Stimulated activated CD8-positive, alpha-beta memory T cell treated with anti-CD3 and anti-CD28 coated beads, Interleukin-12 subunit alpha, Interleukin-12 subunit beta, amount 100 ng/mL, for 24 hours (primary cell): Measurements from ENCODE around the gene POLD4.
A peak's percentile ranks its signal among the peaks of the same experiment; 100 is the strongest.

Experiments
- DNase-seq: peaks from one replicate; pipeline ENCODE4 v3.0.0-alpha.2; 2020; ENCODE audit errors: extremely low read depth

The POLD4 gene

DNA sequence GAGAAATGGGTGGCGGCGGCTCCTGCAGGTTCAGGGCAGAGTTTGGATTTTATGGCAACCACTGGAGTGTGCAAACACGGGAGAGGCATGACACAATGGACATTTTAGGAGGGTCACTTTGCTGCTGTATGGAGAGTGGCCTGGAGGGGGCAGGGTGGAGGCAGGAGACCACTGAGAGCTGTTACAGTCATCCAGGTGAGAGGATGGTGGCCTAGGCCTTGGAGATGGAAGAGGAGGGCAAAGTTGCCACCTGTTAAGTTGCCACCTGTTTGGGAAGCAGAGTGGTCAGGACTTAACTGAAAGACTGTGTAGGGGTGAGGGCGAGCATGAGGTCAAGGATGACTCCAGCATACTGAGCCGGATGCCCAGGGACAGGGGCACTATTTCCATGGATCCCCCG is 36.1 kb upstream of the POLD4 start:
- DNase-seq = no peak

DNA sequence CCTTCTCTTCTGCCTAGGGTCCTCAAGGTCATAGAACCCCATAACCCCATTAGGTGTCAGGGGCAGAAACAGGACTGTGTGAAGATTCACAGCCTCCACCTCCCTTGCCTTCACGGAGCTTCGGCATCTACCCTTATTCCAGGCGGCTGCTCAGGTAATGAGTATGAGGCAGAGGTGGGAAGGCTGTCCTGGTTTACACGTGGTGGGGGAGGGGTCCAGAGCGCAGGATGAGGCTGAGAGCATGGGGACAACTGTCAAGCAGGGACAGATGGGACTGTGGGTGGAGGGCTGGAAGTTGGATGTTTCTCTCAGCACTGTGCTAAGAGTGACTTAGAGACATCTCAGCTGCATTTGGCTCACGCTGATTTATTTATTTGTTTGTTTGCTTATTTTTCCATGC is 34.2 kb upstream of the POLD4 start:
- DNase-seq = no peak

DNA sequence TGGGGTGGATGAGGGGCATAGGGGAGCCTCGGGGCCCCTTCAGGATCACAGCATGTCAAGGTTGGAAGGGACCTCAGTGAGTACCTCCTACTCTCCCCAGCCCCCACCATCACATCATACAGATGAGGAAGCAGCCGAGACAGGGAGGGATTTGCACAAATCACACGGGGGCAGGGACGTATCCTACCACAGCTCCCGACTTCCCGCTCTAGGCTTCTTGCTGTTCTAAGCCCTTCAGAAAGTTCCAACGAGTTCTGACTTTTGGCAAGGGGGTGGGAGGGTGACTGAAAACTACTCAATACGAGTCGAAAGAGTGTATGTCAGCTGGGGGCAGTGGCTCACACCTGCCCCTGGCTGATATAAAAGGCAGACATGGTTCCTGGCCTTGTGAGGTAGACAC is 33.7 kb upstream of the POLD4 start:
- no peak for DNase-seq

DNA sequence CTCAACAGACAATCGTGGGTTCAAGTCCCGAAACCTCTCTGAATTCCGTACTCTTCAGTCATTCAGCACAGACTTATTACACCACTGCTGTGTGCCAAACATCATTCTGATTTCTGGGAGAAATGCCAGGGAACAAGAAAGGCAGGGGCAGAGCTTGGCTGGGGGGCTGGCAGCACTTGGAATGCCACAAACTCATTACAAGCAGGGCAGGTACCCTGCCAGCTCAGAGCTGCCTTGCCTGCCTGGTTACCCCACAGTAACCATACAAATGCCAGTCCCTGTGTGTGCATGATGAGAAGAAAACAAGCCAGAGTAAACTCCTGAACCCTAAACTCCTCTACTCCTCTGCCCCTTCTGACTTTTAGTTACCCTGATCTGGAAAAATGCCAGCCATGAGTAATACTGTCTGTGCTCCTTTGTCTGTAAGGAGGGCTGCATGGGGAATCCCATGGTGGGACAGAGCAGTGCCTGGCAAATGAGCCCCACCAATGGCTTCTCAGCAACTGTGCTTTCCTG is 31.6 kb upstream of the POLD4 start:
- no peak for DNase-seq

DNA sequence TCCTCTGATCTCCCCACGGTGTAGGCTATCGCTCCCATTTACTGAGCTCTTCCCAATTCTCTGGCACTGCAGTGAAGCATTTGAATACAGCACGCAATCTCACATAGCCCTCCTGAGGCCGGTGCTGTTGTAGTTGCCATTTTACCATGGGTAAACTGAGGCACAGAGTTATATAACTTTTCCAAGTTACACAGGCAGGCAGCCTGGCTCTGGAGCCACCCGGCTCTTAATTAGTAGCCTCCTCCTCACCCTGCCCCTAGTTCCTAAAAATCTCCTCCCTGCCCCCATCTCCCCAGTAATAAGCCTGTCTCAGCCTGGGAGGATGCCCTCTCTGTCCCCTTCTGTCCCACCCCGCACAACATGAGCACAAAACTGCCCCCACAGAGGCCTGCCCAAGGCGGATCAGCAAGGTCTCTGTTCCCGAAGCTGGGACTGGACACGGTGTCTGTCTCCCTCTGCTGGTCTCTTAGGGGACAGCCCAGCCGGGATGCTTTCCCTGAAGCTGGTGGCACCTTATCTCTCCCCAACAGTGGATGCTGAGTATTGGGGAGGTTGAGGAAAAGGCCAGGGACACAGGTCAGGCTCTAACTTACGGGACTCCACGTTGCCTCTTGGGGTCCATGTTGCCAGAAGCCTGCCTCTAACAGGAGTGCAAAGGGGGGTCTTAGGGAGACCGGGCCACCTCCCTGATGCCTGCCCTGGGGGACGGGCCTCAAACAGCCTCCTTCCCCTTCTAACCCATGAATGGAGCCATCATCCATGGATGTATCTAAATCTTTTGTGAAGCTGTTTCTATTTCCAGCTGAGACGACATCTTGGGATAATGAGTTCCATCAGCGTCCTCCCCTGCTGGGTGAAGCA is 29.2 kb upstream of the POLD4 start:
- DNase-seq = peak; percentile 45

DNA sequence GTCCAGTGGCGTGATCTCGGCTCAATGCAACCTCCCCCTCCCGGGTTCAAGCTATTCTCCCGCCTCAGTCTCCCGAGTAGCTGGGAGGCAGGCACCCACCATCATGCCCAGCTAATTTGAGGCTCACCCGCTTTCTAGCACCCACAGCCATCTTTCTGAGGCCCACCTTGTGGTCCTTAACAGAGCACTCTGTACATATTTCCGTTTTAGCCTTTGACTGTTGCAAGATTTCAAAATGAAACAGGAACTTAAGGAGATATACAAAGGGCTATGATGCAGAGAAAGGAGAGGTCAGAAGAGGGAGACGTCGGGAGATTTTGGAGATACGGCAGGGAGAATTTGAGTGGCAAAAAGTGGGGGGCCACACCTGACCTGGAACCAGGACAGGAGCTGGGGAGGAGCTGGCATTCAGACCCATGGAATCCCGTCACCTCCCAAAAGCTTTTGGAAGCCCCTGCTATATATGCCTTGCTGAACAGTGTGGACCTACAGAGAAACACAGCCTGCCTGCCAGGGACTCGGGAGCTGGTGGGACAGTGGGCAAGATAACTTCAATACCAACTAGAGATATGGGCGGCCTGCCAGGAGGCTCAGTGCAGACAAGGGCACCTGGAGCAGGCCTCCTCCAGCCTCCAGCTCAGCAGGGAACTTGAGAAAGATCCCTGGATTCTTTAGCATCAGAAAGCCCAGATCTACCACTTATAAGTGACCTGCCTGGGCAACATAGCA is 28.1 kb upstream of the POLD4 start:
- no peak for DNase-seq

DNA sequence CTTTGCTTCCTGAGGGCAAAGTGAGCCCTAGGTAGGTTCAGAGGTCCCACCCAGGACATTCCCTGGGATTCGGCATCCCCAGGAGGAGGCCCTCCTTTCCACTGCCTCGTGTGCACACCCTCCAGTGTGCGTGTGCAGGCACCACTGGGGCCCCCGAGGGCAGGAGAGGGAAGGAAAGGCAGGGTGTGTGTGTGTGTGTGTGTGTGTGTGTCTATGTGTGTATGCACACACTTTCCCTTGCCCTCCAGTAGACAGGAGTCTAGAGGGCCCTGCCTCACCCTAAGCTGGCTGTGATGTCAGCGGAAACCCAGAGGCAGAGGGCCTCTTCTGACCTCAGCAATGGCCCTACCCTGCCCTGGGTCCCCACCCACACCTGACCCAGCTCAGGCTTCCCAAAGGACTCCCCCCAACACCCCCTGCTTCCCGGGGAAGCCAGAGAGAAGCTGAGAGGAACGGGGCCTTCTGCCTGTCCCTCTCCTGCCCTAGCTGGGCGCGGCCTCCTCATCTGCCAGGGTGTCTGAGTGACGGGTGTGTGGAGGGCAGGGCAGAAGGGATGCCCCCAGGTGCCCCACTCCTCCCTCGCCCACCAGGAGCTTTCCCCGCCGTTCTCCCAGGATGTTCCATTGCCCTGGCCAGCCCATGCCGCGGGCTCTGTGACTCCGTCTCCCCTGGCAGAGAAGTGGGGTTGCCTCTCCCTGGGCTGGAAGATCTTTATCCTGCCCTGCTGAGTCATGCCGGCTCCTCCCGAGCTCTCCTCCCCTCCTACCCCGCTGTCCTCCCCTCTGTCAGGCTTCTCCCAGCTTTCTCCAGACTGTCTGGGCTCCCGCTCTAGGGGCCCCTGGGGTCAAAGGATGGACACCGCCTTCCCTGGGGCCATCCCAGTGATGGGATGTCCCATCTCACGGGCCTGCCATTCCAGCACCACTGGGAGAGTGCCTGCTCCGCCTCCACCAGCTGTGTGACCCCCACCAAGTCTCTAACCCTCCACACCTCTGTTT is 26.0 kb upstream of the POLD4 start:
- DNase-seq = no peak

DNA sequence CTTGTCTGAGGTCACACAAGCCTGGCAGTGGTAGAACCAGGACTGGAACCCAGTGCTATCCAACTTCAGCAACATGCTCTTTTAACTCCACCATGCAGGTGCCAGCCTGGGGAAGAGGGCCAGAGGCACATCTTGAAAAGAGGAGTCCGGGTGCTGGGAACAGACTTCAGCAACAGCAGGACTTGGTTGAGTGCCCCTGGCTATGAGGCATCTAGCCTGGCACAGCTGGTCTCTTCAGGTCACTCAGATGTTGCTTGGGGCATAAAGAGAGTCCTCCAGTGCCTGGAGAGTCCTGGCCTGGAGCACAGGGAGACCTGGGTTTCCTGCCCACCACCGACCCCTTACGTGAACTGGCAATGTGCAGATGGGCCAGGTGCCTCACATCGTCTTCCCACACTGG is 25.2 kb upstream of the POLD4 start:
- no peak for DNase-seq

DNA sequence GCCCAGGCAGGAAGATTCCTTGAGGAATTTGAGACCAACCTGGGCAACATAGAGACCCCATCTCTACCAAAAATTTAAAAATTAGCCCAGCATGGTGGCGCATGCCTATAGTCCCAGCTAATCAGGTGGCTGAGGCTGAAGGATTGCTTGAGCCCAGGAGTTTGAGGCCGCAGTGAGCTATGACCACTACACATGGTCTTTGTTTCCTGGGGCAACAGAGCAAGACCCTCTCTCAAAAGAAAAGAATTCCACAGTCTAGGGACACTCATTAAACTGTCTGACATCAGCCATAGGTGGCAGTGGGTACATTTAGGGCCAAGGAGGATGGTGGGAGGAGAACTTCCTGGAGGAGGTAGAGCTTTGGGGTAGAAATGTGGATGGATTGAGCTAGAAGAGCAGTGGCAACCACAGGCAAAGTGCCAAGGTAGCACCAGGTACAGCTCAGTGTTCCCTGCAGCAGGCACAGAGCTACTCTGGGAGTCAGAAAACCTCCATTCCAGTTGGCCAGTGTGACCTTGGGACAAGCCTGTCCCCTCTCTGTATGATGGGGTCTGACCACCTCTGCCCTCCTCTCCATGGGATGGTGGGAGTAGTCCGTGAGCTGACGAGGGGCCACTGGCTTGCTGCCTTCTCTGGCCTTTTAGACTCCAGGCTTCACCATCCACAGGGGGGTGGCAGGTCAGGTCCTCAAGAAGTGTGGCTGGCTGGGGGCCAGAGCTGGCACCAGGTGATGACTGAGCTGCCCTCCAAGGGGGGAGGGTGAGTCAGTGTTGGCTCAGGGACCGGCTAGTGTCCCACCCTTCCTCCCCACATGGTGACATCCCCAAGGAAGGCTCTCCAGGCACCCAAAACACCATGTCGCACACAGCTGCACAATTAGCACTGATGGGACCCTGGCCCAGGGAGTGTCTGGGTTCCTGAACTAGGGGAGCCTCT is 23.8 kb upstream of the POLD4 start:
- no peak for DNase-seq

DNA sequence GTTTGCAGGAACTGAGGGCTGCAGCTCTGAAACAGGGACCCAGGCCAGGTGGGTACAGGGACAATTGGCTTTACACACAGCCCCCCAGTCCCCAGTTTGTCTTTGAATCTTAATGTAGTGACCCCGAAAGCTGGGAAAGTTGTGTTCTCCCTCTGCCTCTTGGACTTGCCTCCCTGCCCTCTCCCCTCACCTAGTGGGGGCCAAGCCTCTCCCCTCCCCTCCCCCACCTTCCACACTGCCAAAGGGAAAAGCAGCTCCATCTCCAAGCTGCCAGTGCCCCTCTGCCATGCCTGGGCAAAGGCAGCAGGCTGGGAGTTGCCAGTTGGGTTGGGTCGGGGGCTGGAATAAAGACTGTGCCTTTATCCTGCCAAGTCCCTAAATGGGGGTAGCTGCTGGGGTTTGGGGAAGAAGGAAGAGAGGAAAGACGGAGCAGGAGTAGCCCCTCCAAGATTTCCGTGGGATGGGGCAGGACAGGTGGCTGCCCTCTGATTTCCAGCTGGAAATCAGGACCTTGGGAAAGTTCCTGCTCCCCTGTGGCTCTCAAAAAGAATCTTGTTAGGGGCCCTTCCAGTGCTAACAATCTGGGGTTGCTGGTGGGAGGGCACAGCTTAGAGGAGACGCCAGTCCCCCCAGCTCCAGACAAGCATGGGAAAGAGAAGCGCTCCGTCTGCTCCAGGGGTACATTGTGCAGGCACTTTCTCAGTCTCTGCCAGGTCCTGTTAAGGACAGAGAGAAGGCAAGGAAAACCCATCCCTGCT is 22.9 kb upstream of the POLD4 start:
- DNase-seq = no peak

DNA sequence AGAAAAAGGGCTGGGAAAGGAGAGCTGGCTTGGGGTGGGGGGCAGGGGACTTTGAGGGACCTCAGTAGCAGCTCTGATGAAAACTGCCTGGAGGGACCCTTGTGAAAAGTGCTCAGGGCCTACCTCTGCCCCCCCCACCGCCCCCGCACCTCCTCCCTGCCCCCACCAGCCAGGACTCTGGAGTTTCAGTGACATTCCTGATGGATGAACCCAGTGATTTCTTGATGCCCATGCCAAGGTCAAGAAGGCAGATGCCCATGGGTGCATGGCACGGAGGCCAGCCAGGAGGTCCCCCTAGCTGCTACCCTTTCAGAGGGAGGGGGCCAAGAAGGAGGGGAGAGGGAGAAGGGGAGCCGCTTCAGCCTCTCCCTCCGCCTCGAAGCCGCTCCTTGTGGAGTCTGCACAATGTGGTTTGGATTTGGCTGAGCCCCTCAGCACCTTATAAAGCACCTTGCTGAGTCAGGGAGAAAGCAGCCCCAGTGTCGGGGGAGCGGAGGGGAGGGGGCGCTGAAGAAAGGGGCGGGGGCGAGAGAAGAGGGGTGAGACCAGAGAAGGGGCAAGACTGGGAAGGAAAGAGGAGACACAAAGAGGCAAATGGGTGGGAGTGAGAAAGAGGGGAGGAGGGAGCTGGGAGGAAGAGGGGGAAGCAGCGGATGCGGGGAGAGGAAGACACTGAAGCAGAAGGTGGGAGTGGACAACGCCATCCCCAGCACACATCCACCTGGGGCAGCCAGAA is 22.1 kb upstream of the POLD4 start:
- no peak for DNase-seq

DNA sequence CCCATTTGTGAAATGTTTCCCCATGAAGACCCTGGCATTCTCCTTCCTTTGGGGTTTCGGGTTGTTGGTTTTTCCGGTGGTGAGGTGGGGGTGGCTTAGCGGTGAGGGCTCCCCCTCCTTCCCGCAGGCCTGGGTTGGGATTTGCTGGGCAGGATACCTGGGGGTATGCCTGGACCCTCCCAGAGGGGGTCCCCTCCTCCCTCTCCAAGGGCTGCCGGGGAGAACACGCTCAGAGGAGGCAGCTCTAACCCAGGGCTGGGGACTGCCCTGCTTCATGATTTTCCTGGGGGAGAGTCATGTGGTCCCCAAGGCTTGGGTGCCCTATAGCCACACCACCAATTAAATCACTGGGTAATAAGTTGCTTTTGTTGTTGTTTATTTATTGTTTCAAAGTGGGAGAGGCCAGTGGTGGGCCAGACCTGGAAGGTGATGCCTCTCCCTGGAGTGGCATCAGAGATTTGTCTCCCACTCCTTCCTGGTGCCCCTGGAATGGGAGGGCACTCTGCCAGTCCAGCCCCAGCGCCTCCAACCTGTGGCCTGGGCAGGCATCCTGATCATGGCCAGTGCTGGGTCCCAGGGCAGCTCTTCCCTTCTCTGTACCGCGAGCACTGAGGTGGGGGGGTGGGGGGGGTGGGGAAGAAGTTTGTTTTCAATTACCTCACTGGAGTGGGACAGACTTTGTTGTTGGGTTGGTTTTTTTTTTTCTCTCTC is 21.4 kb upstream of the POLD4 start:
- no peak for DNase-seq

DNA sequence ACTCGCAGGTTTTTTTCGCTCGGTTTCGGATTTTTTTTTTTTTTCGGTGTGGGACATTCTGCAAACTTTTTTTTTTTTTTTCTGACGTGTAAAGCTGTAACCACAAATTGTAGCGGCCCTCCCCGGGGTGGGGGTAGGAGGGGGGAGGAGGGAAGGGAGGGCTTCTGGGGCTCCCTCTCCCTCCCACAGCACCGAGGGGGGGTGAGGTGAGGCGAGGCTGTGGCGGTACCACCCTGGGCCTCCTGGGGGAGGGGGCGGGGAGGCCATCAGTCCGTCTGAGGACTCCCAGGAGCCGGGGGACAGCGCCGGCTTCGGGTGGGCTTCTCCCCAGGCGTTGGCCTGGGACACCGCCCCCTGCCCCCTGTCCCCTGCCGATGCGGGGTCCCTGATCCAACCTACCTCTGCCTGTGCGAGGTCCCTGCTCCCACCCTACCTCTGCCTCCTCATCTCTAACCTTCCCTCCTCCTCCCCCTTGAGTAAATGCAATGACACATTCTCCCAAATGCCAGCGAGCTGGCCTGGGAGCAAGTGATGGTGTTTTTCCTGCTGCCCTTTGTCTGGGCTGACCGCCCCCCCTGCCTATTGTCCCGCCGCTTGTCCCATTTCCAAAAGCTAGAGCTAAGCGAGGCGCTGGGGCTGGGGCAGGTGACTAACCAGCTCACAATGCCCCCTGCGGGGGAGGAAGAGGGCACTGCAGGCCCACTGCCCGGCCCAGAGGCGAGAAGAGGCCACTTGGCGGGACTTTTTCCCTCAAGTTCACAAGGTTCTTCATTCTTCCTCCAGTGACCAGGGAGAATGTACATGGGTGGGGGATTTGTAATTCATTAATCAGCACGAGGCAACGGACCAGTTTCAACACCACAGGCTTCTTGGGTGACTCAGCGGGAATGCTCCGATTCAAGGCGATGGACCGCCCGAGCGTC is 20.6 kb upstream of the POLD4 start:
- DNase-seq = no peak

DNA sequence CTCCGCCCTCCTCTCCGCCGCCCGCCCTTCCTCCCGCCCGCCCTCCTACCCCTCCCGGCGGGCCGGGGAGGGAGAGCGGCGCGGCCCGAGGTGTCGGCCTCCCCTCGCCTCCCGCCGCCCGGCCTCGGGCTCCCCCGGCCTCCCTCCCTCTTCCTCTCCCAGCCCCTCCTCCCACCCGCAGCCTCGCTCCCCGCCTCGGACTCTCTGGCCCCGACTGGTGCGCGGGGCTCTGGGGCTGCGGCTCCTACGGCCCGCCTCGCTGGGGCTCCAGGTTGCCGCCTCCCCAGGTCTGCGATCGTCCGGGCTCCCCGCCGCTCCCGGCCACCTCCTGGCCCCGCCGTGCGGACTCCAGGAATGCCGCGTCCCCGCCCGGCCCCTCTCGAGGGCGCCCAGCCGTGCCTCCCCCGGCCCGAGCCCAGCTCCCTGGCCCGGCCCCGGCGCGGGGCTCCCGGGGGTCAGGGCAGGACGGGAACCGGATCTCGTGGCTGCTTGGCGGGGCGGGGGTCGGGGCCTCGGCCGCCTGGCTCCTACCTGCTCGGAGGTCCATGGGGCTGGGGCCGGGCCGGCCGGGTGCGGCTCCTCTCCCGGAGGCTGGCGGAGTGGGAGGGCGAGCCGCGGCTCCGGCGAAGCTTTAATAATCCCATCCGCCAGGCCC is 19.8 kb upstream of the POLD4 start, which contains the start of gene CLCF1:
CLCF1 (minus strand) TSS at position 606 of the 655 bp plus-strand sequence; CDS start at position 547, 59 bp downstream.
- no peak for DNase-seq

DNA sequence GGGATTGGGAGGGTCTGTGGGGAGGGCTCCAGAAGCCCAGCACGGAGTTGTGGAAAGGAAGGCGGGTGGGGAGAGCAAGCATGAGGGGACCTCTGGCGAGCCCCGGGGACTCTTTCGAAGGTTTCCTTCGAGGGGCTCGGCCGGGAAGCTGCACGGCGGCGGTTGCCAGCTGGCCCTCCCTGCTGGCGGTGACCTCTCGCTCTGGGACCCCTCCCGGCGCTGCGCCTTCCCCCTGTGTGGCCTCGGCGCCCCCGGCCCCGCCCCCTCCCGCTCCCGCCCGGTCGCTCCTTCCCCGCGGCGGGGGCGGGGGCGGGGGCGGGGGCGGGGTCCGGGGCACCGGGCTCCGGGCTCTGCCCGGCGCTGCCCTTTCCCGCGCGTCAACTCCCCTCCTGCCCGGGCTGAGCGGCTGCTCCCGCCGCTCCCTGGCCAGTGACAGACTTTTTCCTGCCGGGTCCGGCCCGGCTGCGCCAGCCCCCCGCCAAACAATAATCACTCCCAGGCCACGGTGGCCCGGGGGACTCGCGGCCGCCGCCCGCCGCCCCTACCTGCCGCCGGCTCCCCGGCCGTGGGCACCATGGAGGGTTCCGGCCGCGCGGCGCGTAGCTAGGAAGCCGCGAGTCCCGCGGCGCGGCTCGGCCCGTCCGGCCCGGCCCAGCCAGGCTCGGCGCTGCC is 19.1 kb upstream of the POLD4 start:
- DNase-seq = no peak

DNA sequence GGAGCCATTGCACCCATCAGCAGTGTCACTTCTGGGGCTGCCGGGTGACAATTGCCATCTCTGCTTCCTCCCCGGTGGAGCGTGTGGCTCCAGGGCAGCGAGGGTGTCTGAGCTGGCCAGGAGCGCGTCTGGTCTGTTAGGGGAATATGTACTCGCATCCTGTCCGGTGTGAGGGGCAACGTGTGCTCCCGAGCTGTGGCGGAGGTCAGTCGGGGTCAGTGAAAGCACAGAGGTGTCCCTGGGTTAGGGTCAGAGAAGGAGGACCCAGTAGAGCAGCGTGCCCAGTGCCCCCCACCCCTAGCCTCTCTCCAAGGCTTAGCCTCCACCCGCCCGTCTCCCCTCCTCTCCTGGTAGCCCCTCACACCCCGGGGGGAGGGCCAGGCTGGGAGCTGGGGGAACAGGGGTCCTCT is 18.6 kb upstream of the POLD4 start:
- no peak for DNase-seq
